Muscle of arm (tissue), 14 donors: Measurements from ENCODE around the gene CHI3L1. TPM values are rescaled to one million over a fixed set of nuclear protein-coding genes. Genes with fewer than 3 reads are reported as not detected.
A peak's percentile ranks its signal among the peaks of the same experiment; 100 is the strongest.
"Not testable (repeated sequence)": the region's sequence is repeated elsewhere in the genome, so short reads cannot be mapped to it uniquely, and the experiment has no call there.

Experiments used
- DNase-seq: peaks from one replicate; pipeline ENCODE4 v3.0.0-alpha.2; 2013
- long read RNA-seq, 11 donors: transcript quantifications; one replicate each; lab custom pipeline, GENCODE V29; 2026
- polyA plus RNA-seq, 12 donors: library from polyadenylated mRNA; unstranded; fragments of 120-200 nt; gene quantifications; one replicate each; pipeline ENCODE4 v1.2.1, GENCODE V29; 2013; ENCODE audit not compliant: insufficient read length in 12 of 12

Gene CHI3L1
- 1 to 10 TPM in 3 of 12 donors, under 1 TPM in 7, not detected in 2; 0.16 to 4.6 (median 0.78) TPM for polyA plus RNA-seq
- long read RNA-seq, donor 1: 0 reads
- long read RNA-seq, donor 2: 0 reads
- long read RNA-seq, donor 3: 0 reads
- long read RNA-seq, donor 4: 0 reads
- long read RNA-seq, donor 5: 0 reads
- long read RNA-seq, donor 6: 0 reads
- long read RNA-seq, donor 7: 0 reads
- long read RNA-seq, donor 8: 0 reads
- long read RNA-seq, donor 9: 0 reads
- long read RNA-seq, donor 10: 0 reads
- long read RNA-seq, donor 11: 0 reads

GRCh38 chr1:203186446-203187303 is at the start of gene CHI3L1:
TSS of gene CHI3L1 (minus strand) at chr1:203186704. CDS start at chr1:203186623, 81 bp downstream.
- DNase-seq: no peak

GRCh38 chr1:203234901-203235300 is 48.4 kb upstream of the CHI3L1 start:
- DNase-seq: not testable (repeated sequence)

GRCh38 chr1:203229471-203230135 is 43.1 kb upstream of the CHI3L1 start, which contains the start of gene CHIT1:
TSS of gene CHIT1 (minus strand) at chr1:203229673. CDS start at chr1:203229636, 37 bp downstream.
- DNase-seq: no peak

GRCh38 chr1:203228670-203229069 is 42.2 kb upstream of the CHI3L1 start:
- no peak for DNase-seq

- DNase-seq: no peak
Observed at GRCh38 chr1:203227371-203228083, 41.0 kb upstream of the CHI3L1 start.

- DNase-seq: no peak
Observed at GRCh38 chr1:203225071-203225470, 38.6 kb upstream of the CHI3L1 start.

GRCh38 chr1:203223012-203223775 is 36.7 kb upstream of the CHI3L1 start:
- DNase-seq: no peak

- no peak for DNase-seq
Observed at GRCh38 chr1:203219934-203220333, 33.4 kb upstream of the CHI3L1 start.

GRCh38 chr1:203219171-203219570 is 32.7 kb upstream of the CHI3L1 start:
- DNase-seq: no peak

- no peak for DNase-seq
Observed at GRCh38 chr1:203217668-203218067, 31.2 kb upstream of the CHI3L1 start.

GRCh38 chr1:203217139-203217655 is 30.7 kb upstream of the CHI3L1 start:
- DNase-seq: no peak

- peak; percentile 84 for DNase-seq
Observed at GRCh38 chr1:203216274-203217138, 30.0 kb upstream of the CHI3L1 start.

GRCh38 chr1:203215573-203215972 is 29.1 kb upstream of the CHI3L1 start:
- no peak for DNase-seq

- DNase-seq: no peak
Observed at GRCh38 chr1:203214871-203215270, 28.4 kb upstream of the CHI3L1 start.

- DNase-seq: no peak
Observed at GRCh38 chr1:203213126-203213525, 26.6 kb upstream of the CHI3L1 start.

GRCh38 chr1:203211812-203212211 is 25.3 kb upstream of the CHI3L1 start:
- DNase-seq: no peak

- no peak for DNase-seq
Observed at GRCh38 chr1:203210988-203211387, 24.5 kb upstream of the CHI3L1 start.

- DNase-seq: no peak
Observed at GRCh38 chr1:203210350-203210749, 23.8 kb upstream of the CHI3L1 start.

GRCh38 chr1:203208181-203208580 is 21.7 kb upstream of the CHI3L1 start:
- no peak for DNase-seq

- no peak for DNase-seq
Observed at GRCh38 chr1:203207751-203208150, 21.2 kb upstream of the CHI3L1 start.
